Activated naive CD4-positive, alpha-beta T cell treated with anti-CD3 and anti-CD28 coated beads, Interleukin-2, amount 50 U/mL, for 24 hours (primary cell): Measurements from ENCODE around the gene CITED4.
"Not testable (repeated sequence)": the region's sequence is repeated elsewhere in the genome, so short reads cannot be mapped to it uniquely, and the experiment has no call there.

ENCODE experiments used
- H3K27ac Mint-ChIP-seq: one replicate; pipeline ENCODE4 v1.8.0; 2021; ENCODE audit warnings: mild to moderate bottlenecking, mixed read lengths
- H3K27me3 Mint-ChIP-seq: one replicate; pipeline ENCODE4 v1.8.0; 2021; ENCODE audit warnings: mixed read lengths
- H3K36me3 Mint-ChIP-seq: one replicate; pipeline ENCODE4 v1.8.0; 2021; ENCODE audit warnings: mixed read lengths
- H3K4me1 Mint-ChIP-seq: one replicate; pipeline ENCODE4 v1.8.0; 2021; ENCODE audit warnings: mixed read lengths
- H3K4me3 Mint-ChIP-seq: one replicate; pipeline ENCODE4 v1.8.0; 2021; ENCODE audit warnings: mild to moderate bottlenecking, mixed read lengths
- H3K9me3 Mint-ChIP-seq: one replicate; pipeline ENCODE4 v1.8.0; 2021; ENCODE audit warnings: mixed read lengths

Gene CITED4

GRCh38 chr1:40862008-40862863, at the start of gene CITED4:
CITED4 (minus strand) TSS chr1:40862363; CDS start chr1:40862127, 236 bp downstream.
- Mint-ChIP-seq H3K4me3 (peak within 1 kb of the TSS; percentile 95), H3K36me3 (no peaks in the 10 kb centered on the region), H3K27ac (peak within 1 kb of the TSS; percentile 94), H3K27me3 (no peaks in the 10 kb centered on the region), H3K9me3 (no peaks in the 10 kb centered on the region), H3K4me1 (peaks cover 12% of the 10 kb centered on the region)

DNA sequence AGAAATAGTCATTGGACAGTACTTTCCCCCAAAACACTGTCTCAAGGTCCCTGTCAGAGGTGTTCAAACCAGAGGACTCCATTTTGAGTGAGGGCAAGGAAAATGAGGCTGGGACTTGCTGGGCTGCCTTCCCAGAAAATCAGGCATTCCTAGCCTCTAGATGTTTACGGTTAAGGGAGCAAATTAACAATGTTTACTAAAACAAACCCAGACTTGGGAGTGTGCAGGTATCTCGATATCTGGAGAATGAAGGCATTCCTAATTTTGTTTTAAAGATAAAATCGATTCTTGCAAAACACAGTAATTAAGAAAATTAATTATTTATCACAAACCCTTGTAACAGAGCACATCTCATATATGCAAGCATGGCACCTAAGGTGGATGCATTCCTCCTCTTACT, 48.9 kb upstream of the CITED4 start:
- Mint-ChIP-seq H3K36me3 (no peaks in the 10 kb centered on the region), H3K9me3 (no peaks in the 10 kb centered on the region), H3K4me1 (no peaks in the 10 kb centered on the region), H3K27me3 (no peaks in the 10 kb centered on the region), H3K4me3 (no peak overlapping the region), H3K27ac (no peak overlapping the region)

DNA sequence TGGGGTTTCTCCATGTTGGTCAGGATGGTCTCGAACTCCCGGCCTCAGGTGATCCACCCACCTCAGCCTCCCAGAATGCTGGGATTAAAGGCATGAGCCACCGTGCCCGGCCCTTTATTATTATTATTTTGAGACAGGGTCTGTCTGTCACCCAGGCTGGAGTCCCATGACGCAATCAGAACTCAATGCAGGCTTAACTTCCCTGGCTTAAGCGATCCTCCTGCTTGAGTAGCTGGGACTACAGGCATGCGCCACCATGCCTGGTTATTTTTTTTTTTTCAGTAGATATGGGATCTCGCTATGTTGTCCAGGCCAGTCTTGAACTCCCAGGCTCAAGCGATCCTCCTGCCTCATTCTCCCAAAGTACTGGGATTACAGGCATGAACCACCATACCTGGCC, 47.1 kb upstream of the CITED4 start:
- H3K9me3 Mint-ChIP-seq: no peaks in the 10 kb centered on the region
- no peaks in the 10 kb centered on the region for H3K4me1 Mint-ChIP-seq
- no peak overlapping the region for H3K27ac Mint-ChIP-seq
- H3K27me3 Mint-ChIP-seq: no peaks in the 10 kb centered on the region
- H3K4me3 Mint-ChIP-seq: no peak overlapping the region
- no peaks in the 10 kb centered on the region for H3K36me3 Mint-ChIP-seq

GRCh38 chr1:40908350-40908749, 46.2 kb upstream of the CITED4 start:
- H3K27me3 Mint-ChIP-seq: no peaks in the 10 kb centered on the region
- H3K9me3 Mint-ChIP-seq: no peaks in the 10 kb centered on the region
- H3K36me3 Mint-ChIP-seq: no peaks in the 10 kb centered on the region
- no peak overlapping the region for H3K4me3 Mint-ChIP-seq
- no peak overlapping the region for H3K27ac Mint-ChIP-seq
- H3K4me1 Mint-ChIP-seq: no peaks in the 10 kb centered on the region

DNA sequence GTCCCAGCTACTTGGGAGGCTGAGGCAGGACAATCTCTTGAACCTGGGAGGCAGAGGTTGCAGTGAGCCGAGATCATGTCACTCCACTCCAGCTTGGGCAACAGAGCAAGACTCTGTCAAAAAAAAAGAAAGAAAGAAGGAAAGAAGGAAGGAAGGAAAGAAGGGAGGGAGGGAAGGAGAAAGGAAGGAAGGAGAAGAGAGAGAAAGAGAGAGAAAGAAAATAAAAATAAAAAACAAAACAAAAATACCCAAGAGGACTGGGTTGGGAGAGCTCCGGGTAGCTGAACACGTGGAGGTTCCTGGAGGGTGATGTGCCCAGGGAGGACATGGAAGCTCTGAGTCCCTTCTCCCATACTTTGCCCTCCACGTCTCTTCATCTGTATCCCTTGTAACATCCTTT, 45.7 kb upstream of the CITED4 start:
- Mint-ChIP-seq H3K27me3 (no peaks in the 10 kb centered on the region), H3K27ac (no peak overlapping the region), H3K4me1 (no peaks in the 10 kb centered on the region), H3K4me3 (no peak overlapping the region), H3K36me3 (no peaks in the 10 kb centered on the region), H3K9me3 (no peaks in the 10 kb centered on the region)

DNA sequence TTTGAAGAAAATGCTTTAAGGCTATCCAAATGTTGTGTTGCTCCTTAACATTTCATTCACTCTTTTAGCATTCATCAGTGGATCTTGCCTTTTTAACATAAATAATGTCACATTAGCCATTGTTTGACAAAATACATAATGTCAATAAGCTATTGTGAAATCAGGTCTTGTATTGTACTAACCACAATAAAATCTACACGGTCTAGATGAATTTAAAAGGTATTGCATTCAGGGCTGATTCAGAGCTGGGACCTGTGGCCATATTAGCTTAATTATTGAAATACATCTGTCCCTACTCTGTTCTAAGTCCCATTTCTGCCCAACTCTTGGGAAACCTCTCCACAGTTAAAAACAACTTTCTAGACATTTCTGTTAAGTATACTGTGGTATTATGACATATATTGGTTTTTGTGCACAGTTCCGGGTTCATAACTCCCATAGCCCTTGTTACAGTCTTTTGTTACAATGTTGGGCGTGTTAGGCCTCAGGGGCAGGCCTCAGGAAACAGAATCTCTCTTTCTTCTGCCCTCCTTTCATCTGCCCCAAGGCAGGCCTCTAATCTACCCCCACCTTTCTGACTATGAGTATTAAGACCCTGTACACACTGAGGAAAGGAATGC, 44.7 kb upstream of the CITED4 start:
- H3K27me3 Mint-ChIP-seq: no peaks in the 10 kb centered on the region
- no peaks in the 10 kb centered on the region for H3K9me3 Mint-ChIP-seq
- no peak overlapping the region for H3K4me3 Mint-ChIP-seq
- no peaks in the 10 kb centered on the region for H3K4me1 Mint-ChIP-seq
- no peaks in the 10 kb centered on the region for H3K36me3 Mint-ChIP-seq
- no peak overlapping the region for H3K27ac Mint-ChIP-seq

GRCh38 chr1:40905061-40905460, 42.9 kb upstream of the CITED4 start:
- H3K36me3 Mint-ChIP-seq: no peaks in the 10 kb centered on the region
- no peak overlapping the region for H3K27ac Mint-ChIP-seq
- H3K4me1 Mint-ChIP-seq: no peaks in the 10 kb centered on the region
- no peaks in the 10 kb centered on the region for H3K27me3 Mint-ChIP-seq
- no peaks in the 10 kb centered on the region for H3K9me3 Mint-ChIP-seq
- no peak overlapping the region for H3K4me3 Mint-ChIP-seq

- Mint-ChIP-seq H3K27me3 (no peaks in the 10 kb centered on the region), H3K9me3 (no peaks in the 10 kb centered on the region), H3K4me1 (no peaks in the 10 kb centered on the region), H3K36me3 (no peaks in the 10 kb centered on the region), H3K4me3 (no peak overlapping the region), H3K27ac (no peak overlapping the region)
These were observed 40.9 kb upstream of the CITED4 start for GRCh38 chr1:40903106-40903505.

GRCh38 chr1:40901886-40902852, 40.0 kb upstream of the CITED4 start:
- no peak overlapping the region for H3K4me3 Mint-ChIP-seq
- H3K4me1 Mint-ChIP-seq: no peaks in the 10 kb centered on the region
- no peaks in the 10 kb centered on the region for H3K9me3 Mint-ChIP-seq
- no peaks in the 10 kb centered on the region for H3K27me3 Mint-ChIP-seq
- H3K27ac Mint-ChIP-seq: no peak overlapping the region
- no peaks in the 10 kb centered on the region for H3K36me3 Mint-ChIP-seq

DNA sequence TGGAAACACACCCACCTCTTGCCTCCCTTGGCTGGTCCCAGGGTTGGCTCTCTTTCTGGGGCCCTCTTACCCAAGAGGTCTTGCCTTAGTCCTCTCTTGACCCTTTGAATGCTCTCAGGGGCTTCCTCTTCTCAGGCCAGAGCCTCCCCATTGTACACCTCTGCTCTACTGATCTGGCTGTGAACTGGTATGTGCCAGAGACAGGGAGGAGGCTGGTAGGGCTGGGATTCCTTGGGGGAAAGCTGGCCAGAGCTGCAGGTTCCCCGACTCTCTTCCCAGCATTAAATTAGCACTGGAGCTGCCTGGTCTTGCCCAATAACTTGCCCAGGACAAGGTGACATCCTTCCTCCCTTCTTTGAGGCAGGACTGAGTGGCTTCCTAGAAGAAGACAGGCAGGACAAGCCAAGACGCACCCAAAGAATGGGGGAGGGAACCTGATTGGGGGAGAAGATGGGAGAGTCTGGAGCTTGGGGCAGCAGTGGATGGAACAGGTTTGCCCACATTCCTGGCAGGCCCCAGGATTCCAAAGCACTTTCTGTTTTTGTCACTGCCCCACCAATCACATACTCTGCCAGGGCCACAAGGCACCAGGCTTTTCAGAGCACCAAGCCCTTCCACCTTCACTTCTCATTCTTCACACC, 37.2 kb upstream of the CITED4 start:
- Mint-ChIP-seq H3K36me3 (no peaks in the 10 kb centered on the region), H3K27ac (no peak overlapping the region), H3K4me1 (no peaks in the 10 kb centered on the region), H3K27me3 (no peaks in the 10 kb centered on the region), H3K4me3 (no peak overlapping the region), H3K9me3 (no peaks in the 10 kb centered on the region)

DNA sequence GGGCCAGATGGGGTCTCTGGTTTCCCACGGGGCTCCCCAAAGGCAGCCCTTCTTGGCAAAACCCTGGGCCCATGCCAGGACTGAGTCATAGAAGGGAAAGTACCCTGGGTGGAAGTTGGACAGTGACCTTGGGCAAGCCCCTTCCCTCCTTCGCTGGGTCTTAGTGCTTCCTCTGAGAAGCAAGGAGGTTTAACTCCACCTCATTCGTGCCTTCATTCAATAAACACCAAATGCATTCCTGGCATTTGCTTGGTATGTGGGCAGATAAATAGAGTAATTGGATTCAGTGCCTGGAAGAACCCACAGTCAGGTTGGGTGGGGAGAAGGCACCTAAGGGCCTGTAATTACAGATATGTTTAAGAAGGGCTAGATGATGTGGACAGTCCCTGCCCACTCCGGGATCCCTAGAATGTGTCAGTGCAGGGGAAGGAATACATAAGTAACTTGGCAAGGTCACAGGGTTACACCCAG, 36.3 kb upstream of the CITED4 start:
- H3K27ac Mint-ChIP-seq: no peak overlapping the region
- no peak overlapping the region for H3K4me3 Mint-ChIP-seq
- no peaks in the 10 kb centered on the region for H3K27me3 Mint-ChIP-seq
- peaks cover 7% of the 10 kb centered on the region for H3K9me3 Mint-ChIP-seq
- no peaks in the 10 kb centered on the region for H3K4me1 Mint-ChIP-seq
- H3K36me3 Mint-ChIP-seq: peaks cover under 1% of the 10 kb centered on the region

- Mint-ChIP-seq H3K36me3 (peaks cover 2% of the 10 kb centered on the region), H3K9me3 (peaks cover 11% of the 10 kb centered on the region), H3K27ac (no peak overlapping the region), H3K27me3 (no peaks in the 10 kb centered on the region), H3K4me3 (no peak overlapping the region), H3K4me1 (no peaks in the 10 kb centered on the region)
These were observed 35.4 kb upstream of the CITED4 start for GRCh38 chr1:40897513-40897912.

DNA sequence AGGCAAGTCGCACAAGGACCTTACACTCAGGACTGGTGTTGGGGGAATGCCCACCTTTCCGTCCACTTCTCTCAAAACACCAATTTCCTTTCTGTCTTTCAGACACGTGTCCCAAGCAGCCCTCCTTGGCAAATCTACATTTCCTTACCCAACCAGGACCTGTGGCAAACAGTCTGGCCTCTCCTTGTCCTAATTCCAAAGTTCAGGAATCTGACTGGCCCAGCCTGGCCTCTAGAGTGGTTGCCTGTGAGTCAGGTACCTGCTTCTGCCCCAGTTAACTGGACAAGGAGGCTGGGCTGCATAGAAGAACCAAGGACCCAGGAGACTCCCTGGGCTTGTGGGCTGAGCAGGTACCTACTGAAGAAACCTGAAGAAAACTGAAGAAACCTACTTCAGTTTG, 34.3 kb upstream of the CITED4 start:
- Mint-ChIP-seq H3K27me3 (peaks cover under 1% of the 10 kb centered on the region), H3K4me3 (no peak overlapping the region), H3K4me1 (no peaks in the 10 kb centered on the region), H3K36me3 (peaks cover 2% of the 10 kb centered on the region), H3K27ac (no peak overlapping the region), H3K9me3 (peaks cover 11% of the 10 kb centered on the region)

GRCh38 chr1:40895601-40896000, 33.4 kb upstream of the CITED4 start:
- Mint-ChIP-seq H3K36me3 (peaks cover 2% of the 10 kb centered on the region), H3K27ac (no peak overlapping the region), H3K4me1 (no peaks in the 10 kb centered on the region), H3K27me3 (peaks cover 2% of the 10 kb centered on the region), H3K9me3 (peaks cover 11% of the 10 kb centered on the region), H3K4me3 (no peak overlapping the region)

DNA sequence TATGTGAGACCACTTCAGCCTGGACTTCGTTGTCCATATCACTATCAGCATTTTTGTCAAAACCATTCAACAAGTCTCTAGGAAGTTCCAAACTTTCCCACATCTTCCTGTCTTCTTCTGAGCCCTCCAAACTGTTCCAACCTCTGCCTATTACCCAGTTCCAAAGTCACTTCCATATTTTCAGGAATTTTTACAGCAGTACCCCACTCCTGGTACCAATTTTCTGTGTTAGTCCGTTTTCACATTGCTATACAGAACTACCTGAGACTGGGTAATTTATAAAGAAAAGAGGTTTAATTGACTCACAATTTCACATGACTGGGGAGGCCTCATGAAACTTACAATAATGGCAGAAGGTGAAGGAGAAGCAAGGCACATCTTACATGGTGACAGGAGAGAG, 32.7 kb upstream of the CITED4 start:
- not testable (repeated sequence) for H3K27me3 Mint-ChIP-seq, H3K27ac Mint-ChIP-seq, H3K36me3 Mint-ChIP-seq, H3K4me1 Mint-ChIP-seq, H3K4me3 Mint-ChIP-seq
- peaks cover 11% of the 10 kb centered on the region for H3K9me3 Mint-ChIP-seq
